K562 (cell line): ENCODE data around the gene COX5A.

Source experiments
- BRCA1 ChIP-seq, 2 experiments: fragments of 450-650 bp in 1 of 2; sonication (generic) in 1 of 2; formaldehyde crosslinking in 1 of 2; IDR thresholded peaks; 2 replicates each; pipeline versions ENCODE4 v1.5.0 to v1.6.1; 2017 to 2020; ENCODE audit warnings: mild to moderate bottlenecking in 1 of 2, missing genetic modification reagents in 1 of 2
- CREM ChIP-seq: IDR thresholded peaks from 2 replicates; pipeline ENCODE4 v1.6.1; 2014; ENCODE audit warnings: antibody characterized with exemption, low read depth
- HDAC6 ChIP-seq: IDR thresholded peaks from 2 replicates; pipeline ENCODE4 v1.6.1; 2012; ENCODE audit warnings: low read depth, mild to moderate bottlenecking, control low read depth, inconsistent platforms, low read length, moderate library complexity
- HDGF ChIP-seq: fragments of 450-650 bp; IDR thresholded peaks from 2 replicates; pipeline ENCODE4 v1.6.1; 2016
- JUND ChIP-seq, 2 experiments: IDR thresholded peaks; 2 replicates in 1 of 2; 3 replicates in 1 of 2; pipeline ENCODE4 v1.6.1; 2011; ENCODE audit warnings: borderline replicate concordance in 2 of 2, low read depth in 2 of 2, low read length in 2 of 2, improper control_type of control experiment in 1 of 2, missing biosample characterization in 1 of 2, missing genetic modification characterization in 1 of 2, missing genetic modification reagents in 1 of 2
- MBD2 ChIP-seq: sonication (generic); IDR thresholded peaks from 2 replicates; pipeline ENCODE4 v1.6.1; 2016; ENCODE audit warnings: low read depth, borderline replicate concordance
- POLR2AphosphoS5 ChIP-seq: IDR thresholded peaks from 2 replicates; pipeline ENCODE4 v1.6.1; 2011; ENCODE audit warnings: mild to moderate bottlenecking, low read depth, low read length, moderate library complexity; ENCODE audit not compliant: control insufficient read depth, insufficient read depth
- RAD21 ChIP-seq, 2 experiments: fragments of 250-450 bp in 1 of 2; fragments of 450-650 bp in 1 of 2; sonication (Bioruptor Pico) in 1 of 2; formaldehyde crosslinking in 1 of 2; IDR thresholded peaks in 1 of 2; conservative IDR thresholded peaks in 1 of 2; 2 replicates each; pipeline versions ENCODE4 v1.4.0 to v1.8.0; 2020 to 2022; ENCODE audit warnings: mild to moderate bottlenecking in 2 of 2, moderate library complexity in 1 of 2
- YY1 ChIP-seq, 3 experiments: IDR thresholded peaks; 2 replicates each; pipeline ENCODE4 v1.6.1; 2011; ENCODE audit warnings: low read length in 2 of 3, mild to moderate bottlenecking in 2 of 3, moderate library complexity in 2 of 3, borderline replicate concordance in 1 of 3, control low read depth in 1 of 3, low read depth in 1 of 3; ENCODE audit not compliant: insufficient read depth in 3 of 3, insufficient replicate concordance in 2 of 3, control insufficient read depth in 1 of 3, insufficient read length in 1 of 3; ENCODE audit errors: extremely low read depth in 1 of 3
- ZSCAN29 ChIP-seq: fragments of 450-650 bp; IDR thresholded peaks from 2 replicates; pipeline ENCODE4 v1.6.1; 2017
- TF ChIP-seq, protein P1 (sequence below): sonication (generic); formaldehyde crosslinking; IDR thresholded peaks from 2 replicates; pipeline ENCODE4 v1.8.0; 2022; ENCODE audit warnings: mild to moderate bottlenecking, missing genetic modification reagents
- TF ChIP-seq, protein P2 (sequence below): sonication (generic); formaldehyde crosslinking; IDR thresholded peaks from 2 replicates; pipeline ENCODE4 v1.8.1; 2022; ENCODE audit warnings: missing genetic modification reagents
- TF ChIP-seq, protein P3 (sequence below), 3 experiments: IDR thresholded peaks in 2 of 3; conservative IDR thresholded peaks in 1 of 3; 2 replicates each; pipeline ENCODE4 v1.5.1; 2011 to 2012; ENCODE audit warnings: low read length in 3 of 3, mild to moderate bottlenecking in 3 of 3, control low read depth in 2 of 3, improper control_type of control experiment in 1 of 3, inconsistent platforms in 1 of 3, low read depth in 1 of 3, mixed read lengths in 1 of 3, moderate library complexity in 1 of 3; ENCODE audit not compliant: insufficient read depth in 2 of 3
- TF ChIP-seq, protein P4 (sequence below): sonication (generic); formaldehyde crosslinking; IDR thresholded peaks from 2 replicates; pipeline ENCODE4 v1.5.0; 2020; ENCODE audit warnings: missing genetic modification reagents

DNA sequence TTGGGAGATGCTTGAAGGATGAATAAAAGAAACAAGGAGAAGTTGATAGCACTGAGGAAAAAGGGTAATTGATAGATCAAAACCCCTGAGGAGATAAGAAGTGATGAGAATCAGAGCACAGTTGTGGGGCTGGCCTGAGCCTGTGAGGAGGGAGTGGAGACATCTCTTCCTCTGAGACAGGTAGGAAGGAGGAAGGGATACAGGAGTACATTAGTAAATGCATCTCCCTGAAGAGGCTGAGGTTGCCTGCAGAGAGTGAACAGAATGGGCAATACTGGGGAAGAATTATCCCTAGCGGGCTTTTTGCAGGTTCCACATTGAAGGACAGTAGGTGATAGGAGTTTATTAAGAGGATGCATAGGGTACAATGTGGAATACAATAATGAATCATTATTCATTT lies 40.2 kb upstream of the COX5A start:
- TF ChIP-seq, protein P1, sequence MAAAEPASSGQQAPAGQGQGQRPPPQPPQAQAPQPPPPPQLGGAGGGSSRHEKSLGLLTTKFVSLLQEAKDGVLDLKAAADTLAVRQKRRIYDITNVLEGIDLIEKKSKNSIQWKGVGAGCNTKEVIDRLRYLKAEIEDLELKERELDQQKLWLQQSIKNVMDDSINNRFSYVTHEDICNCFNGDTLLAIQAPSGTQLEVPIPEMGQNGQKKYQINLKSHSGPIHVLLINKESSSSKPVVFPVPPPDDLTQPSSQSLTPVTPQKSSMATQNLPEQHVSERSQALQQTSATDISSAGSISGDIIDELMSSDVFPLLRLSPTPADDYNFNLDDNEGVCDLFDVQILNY (CRISPR knock-in tag) = no peak
- TF ChIP-seq, protein P2, sequence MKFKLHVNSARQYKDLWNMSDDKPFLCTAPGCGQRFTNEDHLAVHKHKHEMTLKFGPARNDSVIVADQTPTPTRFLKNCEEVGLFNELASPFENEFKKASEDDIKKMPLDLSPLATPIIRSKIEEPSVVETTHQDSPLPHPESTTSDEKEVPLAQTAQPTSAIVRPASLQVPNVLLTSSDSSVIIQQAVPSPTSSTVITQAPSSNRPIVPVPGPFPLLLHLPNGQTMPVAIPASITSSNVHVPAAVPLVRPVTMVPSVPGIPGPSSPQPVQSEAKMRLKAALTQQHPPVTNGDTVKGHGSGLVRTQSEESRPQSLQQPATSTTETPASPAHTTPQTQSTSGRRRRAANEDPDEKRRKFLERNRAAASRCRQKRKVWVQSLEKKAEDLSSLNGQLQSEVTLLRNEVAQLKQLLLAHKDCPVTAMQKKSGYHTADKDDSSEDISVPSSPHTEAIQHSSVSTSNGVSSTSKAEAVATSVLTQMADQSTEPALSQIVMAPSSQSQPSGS = no peak
- TF ChIP-seq POLR2AphosphoS5 (no peak), MBD2 (no peak), ZSCAN29 (no peak), CREM (no peak), JUND (IDR thresholded peaks at IDR 0.05; ENCODE audit: borderline replicate concordance, low read depth, low read length) (no peak), JUND (tag; IDR thresholded peaks at IDR 0.05; ENCODE audit: borderline replicate concordance, low read depth, low read length) (no peak), BRCA1 (IDR thresholded peaks at IDR 0.05) (no peak), BRCA1 (CRISPR knock-in tag; IDR thresholded peaks at IDR 0.05) (no peak), HDGF (no peak), YY1 (IDR thresholded peaks at IDR 0.05; ENCODE audit: borderline replicate concordance in 1 of 3, control insufficient read depth in 1 of 3, extremely low read depth in 1 of 3, insufficient read depth in 3 of 3, insufficient read length in 1 of 3, insufficient replicate concordance in 2 of 3, low read depth in 1 of 3, low read length in 2 of 3) (no peak), RAD21 (CRISPR knock-in tag; conservative IDR thresholded peaks at IDR 0.05 in 1 of 2, IDR thresholded peaks at IDR 0.05 in 1 of 2) (no peak), HDAC6 (no peak)
- TF ChIP-seq, protein P3, sequence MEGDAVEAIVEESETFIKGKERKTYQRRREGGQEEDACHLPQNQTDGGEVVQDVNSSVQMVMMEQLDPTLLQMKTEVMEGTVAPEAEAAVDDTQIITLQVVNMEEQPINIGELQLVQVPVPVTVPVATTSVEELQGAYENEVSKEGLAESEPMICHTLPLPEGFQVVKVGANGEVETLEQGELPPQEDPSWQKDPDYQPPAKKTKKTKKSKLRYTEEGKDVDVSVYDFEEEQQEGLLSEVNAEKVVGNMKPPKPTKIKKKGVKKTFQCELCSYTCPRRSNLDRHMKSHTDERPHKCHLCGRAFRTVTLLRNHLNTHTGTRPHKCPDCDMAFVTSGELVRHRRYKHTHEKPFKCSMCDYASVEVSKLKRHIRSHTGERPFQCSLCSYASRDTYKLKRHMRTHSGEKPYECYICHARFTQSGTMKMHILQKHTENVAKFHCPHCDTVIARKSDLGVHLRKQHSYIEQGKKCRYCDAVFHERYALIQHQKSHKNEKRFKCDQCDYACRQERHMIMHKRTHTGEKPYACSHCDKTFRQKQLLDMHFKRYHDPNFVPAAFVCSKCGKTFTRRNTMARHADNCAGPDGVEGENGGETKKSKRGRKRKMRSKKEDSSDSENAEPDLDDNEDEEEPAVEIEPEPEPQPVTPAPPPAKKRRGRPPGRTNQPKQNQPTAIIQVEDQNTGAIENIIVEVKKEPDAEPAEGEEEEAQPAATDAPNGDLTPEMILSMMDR (IDR thresholded peaks at IDR 0.05 in 2 of 3, conservative IDR thresholded peaks at IDR 0.05 in 1 of 3; ENCODE audit: insufficient read depth in 2 of 3, low read depth in 1 of 3, low read length in 3 of 3) = no peak
- TF ChIP-seq, protein P4, sequence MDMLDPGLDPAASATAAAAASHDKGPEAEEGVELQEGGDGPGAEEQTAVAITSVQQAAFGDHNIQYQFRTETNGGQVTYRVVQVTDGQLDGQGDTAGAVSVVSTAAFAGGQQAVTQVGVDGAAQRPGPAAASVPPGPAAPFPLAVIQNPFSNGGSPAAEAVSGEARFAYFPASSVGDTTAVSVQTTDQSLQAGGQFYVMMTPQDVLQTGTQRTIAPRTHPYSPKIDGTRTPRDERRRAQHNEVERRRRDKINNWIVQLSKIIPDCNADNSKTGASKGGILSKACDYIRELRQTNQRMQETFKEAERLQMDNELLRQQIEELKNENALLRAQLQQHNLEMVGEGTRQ (CRISPR knock-in tag) = no peak
